Muscle layer of duodenum (tissue), 2 donors: Measurements from ENCODE around the gene KRAS.
A peak's percentile ranks its signal among the peaks of the same experiment; 100 is the strongest.

Source experiments
- H3K27ac ChIP-seq: one replicate; pipeline ENCODE4 v1.7.0; 2013; ENCODE audit warnings: mild to moderate bottlenecking, low read length
- H3K27me3 ChIP-seq: one replicate; pipeline ENCODE4 v1.7.0; 2013; ENCODE audit warnings: low read depth, mild to moderate bottlenecking, control low read depth, low read length
- H3K36me3 ChIP-seq, 2 donors: one replicate each; pipeline ENCODE4 v1.7.0; 2013; ENCODE audit warnings: low read length in 2 of 2, control low read depth in 1 of 2, mild to moderate bottlenecking in 1 of 2; ENCODE audit not compliant: insufficient read depth in 2 of 2, control insufficient read depth in 1 of 2
- H3K4me1 ChIP-seq, 2 donors: one replicate each; pipeline ENCODE4 v1.7.0; 2013; ENCODE audit warnings: low read length in 2 of 2, mild to moderate bottlenecking in 2 of 2, control low read depth in 1 of 2, moderate library complexity in 1 of 2; ENCODE audit not compliant: insufficient read depth in 2 of 2, control insufficient read depth in 1 of 2
- H3K4me3 ChIP-seq, 2 donors: one replicate each; pipeline ENCODE4 v1.7.0; 2013; ENCODE audit warnings: low read length in 2 of 2, low read depth in 1 of 2, mild to moderate bottlenecking in 1 of 2
- H3K9me3 ChIP-seq, 2 donors: one replicate each; pipeline ENCODE4 v1.7.0; 2013; ENCODE audit warnings: low read length in 2 of 2, control low read depth in 1 of 2, mild to moderate bottlenecking in 1 of 2; ENCODE audit not compliant: control insufficient read depth in 1 of 2
- donor health status: healthy.

Gene KRAS

DNA sequence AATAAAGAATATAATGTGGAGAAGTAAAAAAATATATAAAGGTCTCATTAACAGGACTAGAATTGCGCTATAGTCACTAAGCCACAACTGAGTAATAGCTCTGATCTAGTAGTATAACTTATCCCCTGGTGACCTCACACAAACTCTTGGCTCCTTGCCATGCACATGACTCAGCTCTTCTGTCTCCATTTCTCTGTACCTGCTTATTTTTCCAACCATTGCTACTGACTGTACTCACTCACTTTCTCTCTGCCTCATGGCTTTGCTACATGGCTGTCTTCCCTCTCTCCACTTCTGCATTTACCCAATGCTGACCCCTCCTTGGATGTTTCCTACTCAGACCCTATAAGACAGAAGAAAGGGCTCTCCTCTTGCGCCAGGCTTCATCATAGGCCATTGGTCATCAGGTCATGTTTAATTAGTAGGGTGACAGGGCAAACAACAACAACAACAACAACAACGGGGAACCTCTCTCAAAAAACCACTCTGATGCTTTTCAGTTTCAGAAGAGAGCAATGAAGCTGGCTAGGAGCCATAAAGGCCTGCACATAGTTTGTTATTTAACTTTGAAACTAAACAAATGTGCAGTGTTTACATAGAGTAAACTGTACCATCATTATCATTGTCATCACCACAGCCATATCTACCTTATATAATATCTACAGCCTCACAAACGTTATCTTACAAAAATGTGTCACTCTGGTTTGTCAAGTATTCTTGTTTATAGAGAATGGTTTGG, 25.6 kb upstream of the KRAS start:
- Histone ChIP-seq H3K9me3 (no peaks in the 10 kb centered on the region), H3K4me3 (no peak overlapping the region), H3K27me3 (no peaks in the 10 kb centered on the region), H3K27ac (peak overlapping the region; percentile 48), H3K4me1 (peaks cover 0 to 10% of the 10 kb centered on the region in 2 donors), H3K36me3 (no peaks in the 10 kb centered on the region)

DNA sequence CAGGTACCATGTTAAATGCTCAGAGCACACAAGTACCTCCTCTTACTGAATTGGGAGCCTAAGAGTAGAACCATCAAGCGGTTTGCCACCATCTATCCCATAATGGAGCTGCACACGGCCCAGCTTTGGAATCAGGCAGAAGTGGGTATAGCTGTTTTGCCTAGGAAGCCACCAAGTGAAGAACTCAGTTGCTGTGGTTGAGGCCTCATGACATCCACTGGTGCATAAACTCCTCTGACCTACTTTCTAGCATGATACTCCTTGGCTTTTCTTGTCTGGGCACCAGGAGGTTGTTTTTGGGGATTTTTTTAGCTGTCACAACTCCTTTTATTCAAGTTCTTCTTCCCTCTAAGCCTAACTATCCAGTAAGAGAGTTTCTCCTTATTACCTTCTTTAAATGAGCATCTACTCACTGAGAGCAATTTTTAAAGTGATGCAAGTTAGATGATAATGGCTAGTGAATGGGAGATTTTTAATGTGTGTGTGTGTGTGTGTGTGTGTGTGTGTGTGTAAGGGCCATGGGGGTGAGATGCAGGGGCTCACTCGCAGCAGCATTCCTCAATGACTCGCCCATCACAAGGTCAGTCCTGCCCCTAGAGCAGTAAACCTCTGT, 20.9 kb upstream of the KRAS start:
- Histone ChIP-seq H3K27me3 (no peaks in the 10 kb centered on the region), H3K4me1 (peaks cover 0 to 9% of the 10 kb centered on the region in 2 donors), H3K9me3 (no peaks in the 10 kb centered on the region), H3K27ac (no peak overlapping the region), H3K36me3 (no peaks in the 10 kb centered on the region), H3K4me3 (no peak overlapping the region)

DNA sequence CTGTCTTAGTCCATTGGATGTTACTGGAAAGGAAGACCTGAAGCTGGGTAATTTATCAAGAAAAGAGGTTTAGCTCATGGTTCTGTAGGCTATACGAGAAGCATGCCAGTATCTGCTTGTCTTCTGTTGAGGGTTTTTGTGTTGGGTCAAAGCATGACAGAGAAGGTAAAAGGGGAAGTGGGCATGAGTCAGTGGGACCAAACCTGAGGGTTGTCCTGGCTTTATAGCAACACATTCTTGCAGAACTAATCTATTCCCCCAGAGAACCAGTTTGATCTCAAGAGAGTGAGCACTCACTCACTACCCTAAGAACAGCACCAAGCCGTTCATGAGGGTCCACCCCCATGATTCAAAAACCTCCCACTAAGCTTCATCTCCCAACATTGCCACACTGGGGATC, 19.0 kb upstream of the KRAS start:
- no peak overlapping the region for H3K4me3 ChIP-seq
- no peak overlapping the region for H3K27ac ChIP-seq
- no peaks in the 10 kb centered on the region for H3K27me3 ChIP-seq
- H3K9me3 ChIP-seq, result no peaks in the 10 kb centered on the region
- no peaks in the 10 kb centered on the region for H3K36me3 ChIP-seq
- no peaks in the 10 kb centered on the region for H3K4me1 ChIP-seq

GRCh38 chr12:25266497-25266896, 15.8 kb upstream of the KRAS start:
- Histone ChIP-seq H3K27ac (no peak overlapping the region), H3K27me3 (no peaks in the 10 kb centered on the region), H3K9me3 (no peaks in the 10 kb centered on the region), H3K4me3 (no peak overlapping the region), H3K36me3 (no peaks in the 10 kb centered on the region), H3K4me1 (no peaks in the 10 kb centered on the region)

- no peak overlapping the region for H3K27ac ChIP-seq
- no peaks in the 10 kb centered on the region for H3K9me3 ChIP-seq
- no peak overlapping the region for H3K4me3 ChIP-seq
- H3K27me3 ChIP-seq, result no peaks in the 10 kb centered on the region
- H3K4me1 ChIP-seq, result no peaks in the 10 kb centered on the region
- no peaks in the 10 kb centered on the region for H3K36me3 ChIP-seq
Observed at GRCh38 chr12:25264862-25265261, 14.1 kb upstream of the KRAS start.

- Histone ChIP-seq H3K9me3 (no peaks in the 10 kb centered on the region), H3K4me3 (no peak overlapping the region), H3K27me3 (no peaks in the 10 kb centered on the region), H3K4me1 (no peaks in the 10 kb centered on the region), H3K27ac (no peak overlapping the region), H3K36me3 (no peaks in the 10 kb centered on the region)
Observed at GRCh38 chr12:25264114-25264513, 13.4 kb upstream of the KRAS start.

- Histone ChIP-seq H3K27me3 (no peaks in the 10 kb centered on the region), H3K27ac (no peak overlapping the region), H3K4me1 (no peaks in the 10 kb centered on the region), H3K9me3 (no peaks in the 10 kb centered on the region), H3K36me3 (no peaks in the 10 kb centered on the region), H3K4me3 (no peak overlapping the region)
Observed at GRCh38 chr12:25263594-25263993, 12.9 kb upstream of the KRAS start.

DNA sequence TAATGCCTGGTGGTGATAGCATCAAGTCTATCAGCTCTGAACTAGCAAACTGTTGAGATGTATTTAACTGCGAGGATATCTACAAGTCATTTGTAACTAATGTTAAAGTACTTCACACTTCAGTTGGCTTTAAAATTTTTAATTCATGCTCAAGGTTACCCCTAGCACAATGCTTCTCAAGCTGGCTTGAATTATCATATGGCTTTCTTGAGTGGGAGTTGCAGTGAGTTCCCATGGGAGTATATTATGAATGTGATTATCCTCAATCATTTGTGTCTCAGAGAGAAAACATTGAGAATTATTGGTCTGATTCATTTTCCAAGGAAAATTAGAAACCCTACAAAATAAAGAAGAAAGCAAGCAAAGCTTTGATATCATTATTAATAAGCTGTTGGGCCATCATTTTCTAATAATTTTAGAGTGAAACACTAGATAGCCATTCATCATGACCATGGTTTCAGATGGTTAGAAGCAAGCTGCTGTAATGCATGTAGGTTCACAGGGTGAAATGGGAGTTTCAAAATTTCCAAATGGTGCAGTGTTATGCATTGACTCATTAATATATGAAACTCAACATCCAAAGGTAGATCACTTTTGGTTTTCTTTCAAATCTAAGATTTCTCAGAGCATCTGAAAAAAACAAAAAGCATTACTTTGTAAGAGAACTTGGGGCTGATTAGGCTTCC, 11.8 kb upstream of the KRAS start:
- Histone ChIP-seq H3K4me1 (no peaks in the 10 kb centered on the region), H3K27ac (no peak overlapping the region), H3K9me3 (no peaks in the 10 kb centered on the region), H3K27me3 (no peaks in the 10 kb centered on the region), H3K36me3 (no peaks in the 10 kb centered on the region), H3K4me3 (no peak overlapping the region)

- no peaks in the 10 kb centered on the region for H3K36me3 ChIP-seq
- H3K4me1 ChIP-seq, result no peaks in the 10 kb centered on the region
- no peak overlapping the region for H3K27ac ChIP-seq
- H3K27me3 ChIP-seq, result no peaks in the 10 kb centered on the region
- H3K4me3 ChIP-seq, result no peak overlapping the region
- no peaks in the 10 kb centered on the region for H3K9me3 ChIP-seq
Observed at GRCh38 chr12:25257590-25258324, 7.0 kb upstream of the KRAS start.

DNA sequence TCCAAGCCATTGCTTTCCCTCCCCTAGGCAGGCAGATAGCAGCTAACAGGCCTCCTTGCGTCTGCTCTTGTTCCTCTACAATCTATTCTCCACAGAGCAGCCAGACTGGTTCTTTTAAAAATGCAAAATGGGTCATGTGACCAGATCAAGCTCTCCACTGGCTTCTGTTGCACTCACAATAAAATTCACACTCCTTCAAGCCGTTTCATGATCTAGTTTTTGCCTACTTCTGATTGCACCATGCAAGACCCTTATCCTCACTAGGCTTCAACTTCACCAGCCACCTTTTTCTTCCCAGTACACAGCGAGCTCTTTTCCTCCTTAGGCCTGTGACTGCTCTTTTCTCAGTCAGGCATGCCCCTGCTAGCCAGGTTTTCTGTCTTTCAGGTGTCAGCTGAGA, 6.1 kb upstream of the KRAS start:
- Histone ChIP-seq H3K9me3 (no peaks in the 10 kb centered on the region), H3K36me3 (no peaks in the 10 kb centered on the region), H3K27me3 (no peaks in the 10 kb centered on the region), H3K4me1 (no peaks in the 10 kb centered on the region), H3K4me3 (no peak overlapping the region), H3K27ac (no peak overlapping the region)

GRCh38 chr12:25256005-25256404, 5.3 kb upstream of the KRAS start:
- Histone ChIP-seq H3K4me1 (no peaks in the 10 kb centered on the region), H3K27me3 (no peaks in the 10 kb centered on the region), H3K9me3 (no peaks in the 10 kb centered on the region), H3K27ac (no peak overlapping the region), H3K4me3 (no peak overlapping the region), H3K36me3 (no peaks in the 10 kb centered on the region)
